Endothelial cell of umbilical vein (primary cell): Measurements from ENCODE around the gene SELENOO. TPM values are rescaled to one million over a fixed set of nuclear protein-coding genes. Genes with fewer than 3 reads are reported as not detected.

Experiments used
- BruUV-seq: library from RNA; stranded (reverse); fragments of 400-500 nt; replicated peaks from 2 replicates; lab custom pipeline; 2021; lab: Mats Ljungman, UMichigan
- CTCF ChIA-PET: fragments of 300-600, 350-600 bp; sonication (Branson Sonifier 250); formaldehyde crosslinking; loops from one replicate; lab custom pipeline; 2021; ENCODE audit warnings: antibody characterized with exemption, inconsistent platforms; lab: Charles Lee
- POLR2A ChIA-PET: fragments of 300-600, 350-600 bp; sonication (Branson Sonifier 250); formaldehyde crosslinking; loops from one replicate; lab custom pipeline; 2021; ENCODE audit warnings: antibody characterized with exemption, inconsistent platforms; lab: Charles Lee
- DNase-seq: peaks from one replicate; pipeline ENCODE4 v3.0.0-alpha.2; 2011; ENCODE audit warnings: low read depth, low spot score
- FAIRE-seq: peaks from 2 replicates; lab custom pipeline; 2011; peaks lifted over from hg19 to GRCh38; lab: Jason Lieb, UNC
- H2AFZ ChIP-seq: 2 replicates; pipeline ENCODE4 v1.6.0; 2012; ENCODE audit warnings: low read depth, low read length, control low read depth, inconsistent platforms
- H3K27ac ChIP-seq: 2 replicates; pipeline ENCODE4 v1.5.1; 2011; ENCODE audit warnings: low read depth, mild to moderate bottlenecking, control low read depth, low read length, moderate library complexity; ENCODE audit not compliant: insufficient read depth
- H3K27me3 ChIP-seq, 2 experiments: 2 replicates each; pipeline versions ENCODE4 v1.6.0 to v1.6.1; 2011; ENCODE audit warnings: low read length in 2 of 2, mixed read lengths in 1 of 2; ENCODE audit not compliant: control insufficient read depth in 2 of 2, insufficient read depth in 2 of 2
- H3K36me3 ChIP-seq, 2 experiments: 2 replicates in 1 of 2; 3 replicates in 1 of 2; pipeline ENCODE4 v1.5.1; 2011; ENCODE audit warnings: low read length in 2 of 2, mild to moderate bottlenecking in 1 of 2, moderate library complexity in 1 of 2; ENCODE audit not compliant: control insufficient read depth in 2 of 2, insufficient read depth in 2 of 2; ENCODE audit errors: extremely low read depth in 1 of 2
- H3K4me1 ChIP-seq: 3 replicates; pipeline ENCODE4 v1.5.1; 2011; ENCODE audit warnings: mild to moderate bottlenecking, low read length; ENCODE audit not compliant: control insufficient read depth, insufficient read depth; ENCODE audit errors: extremely low read depth
- H3K4me2 ChIP-seq: 2 replicates; pipeline ENCODE4 v1.6.1; 2011; ENCODE audit warnings: low read length, control low read depth, mixed read lengths; ENCODE audit not compliant: insufficient read depth
- H3K4me3 ChIP-seq, 3 experiments: fragments of 200-600 bp in 1 of 3; sonication (generic), shearing (Covaris generic) in 1 of 3; replicated peaks in 1 of 3; 2 replicates each; pipeline ENCODE4 v1.5.1; 2011 to 2016; ENCODE audit warnings: control low read depth in 3 of 3, low read length in 3 of 3, mild to moderate bottlenecking in 2 of 3, inconsistent platforms in 1 of 3, low read depth in 1 of 3, moderate library complexity in 1 of 3; ENCODE audit not compliant: insufficient read depth in 1 of 3
- H3K79me2 ChIP-seq: 2 replicates; pipeline ENCODE4 v1.6.0; 2012; ENCODE audit warnings: low read length, inconsistent platforms; ENCODE audit not compliant: control insufficient read depth, insufficient read depth
- H3K9ac ChIP-seq: replicated peaks from 2 replicates; pipeline ENCODE3; 2011; ENCODE audit warnings: low read length, control low read depth; ENCODE audit not compliant: insufficient read depth; ENCODE audit errors: extremely low read depth
- H3K9me1 ChIP-seq: replicated peaks from 3 replicates; pipeline ENCODE4 v1.6.0; 2011; ENCODE audit warnings: mild to moderate bottlenecking, low read length; ENCODE audit not compliant: control insufficient read depth, insufficient read depth; ENCODE audit errors: extremely low read depth
- H3K9me3 ChIP-seq: replicated peaks from 2 replicates; pipeline ENCODE4 v1.5.1; 2012; ENCODE audit warnings: low read length, inconsistent platforms; ENCODE audit not compliant: control insufficient read depth, insufficient read depth
- H4K20me1 ChIP-seq: replicated peaks from 2 replicates; pipeline ENCODE3; 2011; ENCODE audit warnings: mild to moderate bottlenecking, low read length; ENCODE audit not compliant: control insufficient read depth, insufficient read depth; ENCODE audit errors: extremely low read depth
- EZH2 ChIP-seq: IDR thresholded peaks from 2 replicates; pipeline ENCODE4 v1.6.1; 2012; ENCODE audit warnings: borderline replicate concordance, low read depth, mild to moderate bottlenecking, moderate library complexity, low read length, inconsistent platforms; ENCODE audit not compliant: severe bottlenecking
- FOS ChIP-seq: IDR thresholded peaks from 2 replicates; pipeline ENCODE4 v1.6.1; 2011; ENCODE audit warnings: mild to moderate bottlenecking, low read length, moderate library complexity, borderline replicate concordance; ENCODE audit not compliant: insufficient read depth
- GATA2 ChIP-seq: IDR thresholded peaks from 2 replicates; pipeline ENCODE4 v1.7.0; 2011; ENCODE audit warnings: low read depth, mild to moderate bottlenecking, moderate library complexity, mixed read lengths, low read length; ENCODE audit not compliant: insufficient read length, insufficient read depth
- JUN ChIP-seq: IDR thresholded peaks from 2 replicates; pipeline ENCODE4 v1.6.1; 2011; ENCODE audit warnings: borderline replicate concordance, low read depth; ENCODE audit not compliant: insufficient read length, insufficient read depth
- MYC ChIP-seq: IDR thresholded peaks from one replicate; pipeline ENCODE4 v1.6.1; 2011; ENCODE audit warnings: mild to moderate bottlenecking, low read depth, low read length
- POLR2A ChIP-seq: IDR thresholded peaks from 2 replicates; pipeline ENCODE4 v1.6.1; 2012; ENCODE audit warnings: low read depth, mild to moderate bottlenecking, control low read depth, low read length
- POLR2AphosphoS5 ChIP-seq: IDR thresholded peaks from 2 replicates; pipeline ENCODE4 v1.6.1; 2012; ENCODE audit warnings: low read depth, mild to moderate bottlenecking, control low read depth, low read length, moderate library complexity; ENCODE audit not compliant: insufficient read depth
- dilution Hi-C: fragments of 300-500 bp; cut with MboI; formaldehyde crosslinking; loops from one replicate; pipeline ENCODE4 v1.15.0; 2019; ENCODE audit warnings: low sequenced_read_pairs; ENCODE audit not compliant: extremely low pct_ligation_motif_present
- intact Hi-C: fragments of 100-400 bp; cut with micrococcal nuclease; formaldehyde crosslinking; loops from one replicate; pipeline ENCODE4 v1.10.0; 2022
- polyA plus RNA-seq, 4 experiments: library from polyadenylated mRNA; depleted of rRNA in 3 of 4; stranded (reverse) in 3 of 4; unstranded in 1 of 4; fragments of >200 nt; gene quantifications; 2 replicates each; pipeline versions ENCODE4 v1.2.1 to v1.2.3, GENCODE V29; 2011 to 2012; ENCODE audit warnings: missing spikeins in 1 of 4
- total RNA-seq: library from RNA; stranded (reverse); gene quantifications from 2 replicates; pipeline ENCODE4 v1.2.3, GENCODE V29; 2021
- TF ChIP-seq, protein P1 (sequence below): IDR thresholded peaks from 2 replicates; pipeline ENCODE4 v1.6.1; 2011; ENCODE audit not compliant: insufficient read depth, insufficient read length
- TF ChIP-seq, protein P2 (sequence below), 2 donors: IDR thresholded peaks; 1 replicate in 1 of 2; 2 replicates in 1 of 2; pipeline ENCODE4 v1.5.1; 2011; ENCODE audit warnings: low read length in 2 of 2, mild to moderate bottlenecking in 2 of 2, moderate library complexity in 2 of 2, control low read depth in 1 of 2, inconsistent platforms in 1 of 2, low read depth in 1 of 2; ENCODE audit not compliant: insufficient read depth in 1 of 2; ENCODE audit errors: extremely low read depth in 1 of 2

Gene SELENOO
- total and polyA plus RNA-seq, 2 donors (not counting 3 experiments of a cell fraction or from before 2014, with no cell fraction given), result 24.1 to 37.5 TPM

GRCh38 chr22:50259302-50259701, 58.5 kb downstream of the SELENOO start:
- H3K9me1 ChIP-seq, result no peaks in the 10 kb centered on the region
- H3K4me1 ChIP-seq, result peaks cover 11% of the 10 kb centered on the region
- DNase-seq, result no peak
- TF ChIP-seq JUN (no peak), FOS (no peak), GATA2 (no peak), POLR2AphosphoS5 (no peak), POLR2A (no peak), EZH2 (no peak), MYC (no peak)
- TF ChIP-seq, protein P1, sequence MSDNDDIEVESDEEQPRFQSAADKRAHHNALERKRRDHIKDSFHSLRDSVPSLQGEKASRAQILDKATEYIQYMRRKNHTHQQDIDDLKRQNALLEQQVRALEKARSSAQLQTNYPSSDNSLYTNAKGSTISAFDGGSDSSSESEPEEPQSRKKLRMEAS, result no peak
- TF ChIP-seq, protein P2, sequence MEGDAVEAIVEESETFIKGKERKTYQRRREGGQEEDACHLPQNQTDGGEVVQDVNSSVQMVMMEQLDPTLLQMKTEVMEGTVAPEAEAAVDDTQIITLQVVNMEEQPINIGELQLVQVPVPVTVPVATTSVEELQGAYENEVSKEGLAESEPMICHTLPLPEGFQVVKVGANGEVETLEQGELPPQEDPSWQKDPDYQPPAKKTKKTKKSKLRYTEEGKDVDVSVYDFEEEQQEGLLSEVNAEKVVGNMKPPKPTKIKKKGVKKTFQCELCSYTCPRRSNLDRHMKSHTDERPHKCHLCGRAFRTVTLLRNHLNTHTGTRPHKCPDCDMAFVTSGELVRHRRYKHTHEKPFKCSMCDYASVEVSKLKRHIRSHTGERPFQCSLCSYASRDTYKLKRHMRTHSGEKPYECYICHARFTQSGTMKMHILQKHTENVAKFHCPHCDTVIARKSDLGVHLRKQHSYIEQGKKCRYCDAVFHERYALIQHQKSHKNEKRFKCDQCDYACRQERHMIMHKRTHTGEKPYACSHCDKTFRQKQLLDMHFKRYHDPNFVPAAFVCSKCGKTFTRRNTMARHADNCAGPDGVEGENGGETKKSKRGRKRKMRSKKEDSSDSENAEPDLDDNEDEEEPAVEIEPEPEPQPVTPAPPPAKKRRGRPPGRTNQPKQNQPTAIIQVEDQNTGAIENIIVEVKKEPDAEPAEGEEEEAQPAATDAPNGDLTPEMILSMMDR (IDR thresholded peaks at IDR 0.05; ENCODE audit: extremely low read depth in 1 of 2, insufficient read depth in 1 of 2, low read depth in 1 of 2, low read length in 2 of 2), result no peak
- no peaks in the 10 kb centered on the region for H3K9me3 ChIP-seq
- intact Hi-C loops (no loop called here), dilution Hi-C loops (no loop called here)
- BruUV-seq, result no TSS peak
- no peak overlapping the region for H2AFZ ChIP-seq
- H3K27ac ChIP-seq, result no peak overlapping the region
- ChIA-PET POLR2A (no interaction called here), CTCF (interaction anchor here (0.6 to 3.0 kb wide), 3 partner anchors 12 to 361 kb away, joined by 3 to 13 read pairs (median 3); partner anchors contain the start of gene MAPK11)
- no peak overlapping the region for H3K4me3 ChIP-seq
- H4K20me1 ChIP-seq, result no peaks in the 10 kb centered on the region
- H3K9ac ChIP-seq, result no peak overlapping the region
- H3K4me2 ChIP-seq, result no peak overlapping the region
- H3K36me3 ChIP-seq, result peaks cover 0 to 27% of the 10 kb centered on the region in 2 experiments
- H3K27me3 ChIP-seq, result no peaks in the 10 kb centered on the region
- FAIRE-seq, result no peak
- peaks cover 22% of the 10 kb centered on the region for H3K79me2 ChIP-seq
